Stromal cell of bone marrow (primary cell): Measurements from ENCODE around the gene UBA5.

Experiments used
- DNase-seq: peaks from one replicate; pipeline ENCODE4 v3.0.0-alpha.2; 2012; ENCODE audit warnings: low read depth

Gene UBA5

GRCh38 chr3:132654721-132655120 is 5.4 kb upstream of the UBA5 start:
- no peak for DNase-seq

GRCh38 chr3:132655471-132655870 is 4.7 kb upstream of the UBA5 start:
- DNase-seq: no peak

DNA sequence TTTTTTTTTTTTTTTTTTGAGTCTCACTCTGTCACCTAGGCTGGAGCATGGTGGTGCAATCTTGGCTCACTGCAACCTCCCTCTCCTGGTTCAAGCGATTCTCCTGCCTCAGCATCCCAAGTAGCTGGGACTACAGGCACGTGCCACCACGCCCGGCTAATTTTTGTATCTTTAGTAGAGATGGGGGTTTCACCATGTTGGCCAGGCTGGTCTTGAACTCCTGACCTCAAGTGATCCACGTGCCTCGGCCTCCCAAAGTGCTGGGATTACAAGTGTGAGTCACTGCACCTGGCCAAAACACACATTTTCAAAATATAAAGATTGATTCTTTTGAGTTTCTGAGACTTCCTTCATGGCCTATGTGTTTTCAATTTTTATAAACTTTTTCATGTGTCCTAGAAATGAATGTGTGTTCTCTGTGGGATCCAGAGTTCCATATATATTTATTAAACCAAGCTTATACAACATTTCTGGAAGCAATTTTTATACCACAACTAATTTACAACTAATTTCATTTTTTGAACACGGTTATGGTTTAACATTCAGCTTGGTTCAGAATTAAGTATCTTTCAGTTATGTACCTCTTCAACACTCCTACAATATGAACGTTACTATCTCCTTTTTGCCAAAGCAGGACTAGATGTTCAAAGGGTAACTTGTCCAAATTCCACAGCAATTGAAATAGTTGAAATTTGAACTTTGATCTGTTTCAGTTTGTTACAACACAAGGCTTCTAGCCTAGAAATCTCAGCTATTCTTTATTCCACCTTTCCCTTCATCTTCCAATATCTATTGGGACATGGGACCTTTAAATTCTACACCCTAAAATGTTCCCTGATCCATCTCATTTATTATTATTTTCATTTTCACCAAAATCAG is 2.0 kb upstream of the UBA5 start:
- DNase-seq: no peak

DNA sequence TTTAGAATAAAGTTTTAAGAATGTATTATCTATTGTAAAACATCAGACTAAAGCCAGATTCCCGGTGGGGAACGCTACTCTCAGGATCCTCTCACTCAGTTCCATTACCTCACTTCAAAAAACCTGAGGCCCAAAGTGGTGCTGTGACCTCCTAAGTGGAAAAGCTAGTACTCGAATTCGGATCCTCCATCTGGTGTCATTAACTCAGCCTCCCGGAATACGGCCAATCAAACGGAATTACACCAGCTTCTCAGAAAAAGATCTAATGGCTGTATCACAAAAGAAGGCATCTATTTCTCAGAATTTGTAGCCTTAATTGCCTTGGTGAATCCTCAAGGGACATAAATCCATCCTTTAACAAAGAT is 1.1 kb upstream of the UBA5 start:
- peak; percentile 3 for DNase-seq

- peak; percentile 76 for DNase-seq
These were observed 621 bp upstream of the UBA5 start, which contains the start of gene ACAD11 for GRCh38 chr3:132659365-132660051. Gene ACAD11 (minus strand): TSS chr3:132659809. CDS start chr3:132659751, 58 bp downstream.

DNA sequence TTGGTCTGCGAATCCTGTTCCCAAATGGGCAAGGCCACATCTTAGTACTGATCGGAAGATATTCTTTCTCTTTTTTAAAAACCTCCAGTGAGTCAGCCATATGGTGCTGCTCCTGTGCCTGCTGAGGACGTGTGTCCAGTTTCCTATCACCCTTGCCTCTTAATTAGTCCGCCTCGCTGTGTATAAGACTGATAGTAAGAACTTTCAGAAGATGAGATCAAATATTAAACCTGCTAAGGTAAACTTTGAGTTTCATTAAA is 612 bp downstream of the UBA5 start:
- no peak for DNase-seq

DNA sequence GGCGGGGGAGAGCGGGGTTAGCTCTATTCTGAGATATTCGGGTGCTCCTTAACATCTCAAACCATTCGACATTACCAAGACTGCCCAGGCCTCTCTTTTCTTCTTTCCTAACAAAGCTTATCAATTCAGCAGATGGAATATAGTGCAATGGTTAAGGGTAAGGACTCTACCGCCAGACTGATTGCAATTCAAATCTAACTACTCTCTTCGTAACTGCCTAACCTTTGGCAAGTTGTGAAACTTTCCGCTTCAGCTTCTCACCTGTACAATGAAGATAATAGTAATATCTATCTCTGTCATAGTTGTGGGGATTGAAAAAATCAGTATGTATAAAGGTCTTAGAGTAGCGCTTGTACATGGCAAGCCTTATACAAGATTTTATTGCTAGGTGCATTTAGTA is 972 bp downstream of the UBA5 start:
- DNase-seq: no peak

DNA sequence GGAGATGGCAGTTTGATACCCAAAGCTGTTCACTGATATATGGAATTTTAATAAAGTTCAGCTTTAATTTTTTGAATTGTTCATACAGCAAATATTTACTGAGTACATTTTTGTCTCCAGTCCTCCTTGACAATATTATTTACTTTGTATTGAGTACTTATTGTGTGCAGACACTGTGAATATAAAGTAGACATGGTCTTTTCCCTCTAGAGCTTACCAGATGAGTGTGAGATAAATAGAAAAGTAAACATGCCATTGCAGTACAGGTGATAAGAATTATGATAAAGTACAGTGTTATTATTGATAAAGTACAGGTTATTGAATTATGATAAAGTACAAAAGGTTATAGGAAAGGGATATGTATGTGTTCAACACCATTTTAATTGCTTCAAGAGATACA is 2.1 kb downstream of the UBA5 start:
- no peak for DNase-seq

- DNase-seq: no peak
These were observed 5.2 kb downstream of the UBA5 start for GRCh38 chr3:132665230-132665745.

DNA sequence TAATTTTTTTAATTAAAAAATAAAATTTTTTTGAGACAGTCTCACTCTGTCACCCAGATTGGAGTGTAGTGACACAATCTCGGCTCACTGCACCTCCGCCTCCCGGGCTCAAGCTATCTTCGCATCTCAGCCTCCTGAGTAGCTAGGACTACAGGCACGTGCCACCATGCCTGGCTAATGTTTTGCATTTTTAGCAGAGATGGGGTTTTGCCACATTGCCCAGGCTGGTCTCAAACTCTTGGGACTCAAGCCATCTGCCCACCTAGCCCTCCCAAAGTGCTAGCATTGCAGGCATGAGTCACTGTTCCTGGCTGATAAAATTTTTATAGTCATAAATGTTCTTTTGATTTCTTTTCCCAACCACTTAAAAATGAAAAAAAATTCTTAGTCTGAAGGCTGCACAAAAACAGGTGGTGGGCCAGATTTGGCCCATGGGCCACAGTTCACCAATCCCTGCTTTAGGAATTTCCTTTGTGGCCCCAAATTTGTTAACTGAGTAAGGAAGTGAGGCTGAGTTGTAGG is 9.2 kb downstream of the UBA5 start:
- no peak for DNase-seq

GRCh38 chr3:132675408-132675807 is 15.3 kb downstream of the UBA5 start:
- no peak for DNase-seq

DNA sequence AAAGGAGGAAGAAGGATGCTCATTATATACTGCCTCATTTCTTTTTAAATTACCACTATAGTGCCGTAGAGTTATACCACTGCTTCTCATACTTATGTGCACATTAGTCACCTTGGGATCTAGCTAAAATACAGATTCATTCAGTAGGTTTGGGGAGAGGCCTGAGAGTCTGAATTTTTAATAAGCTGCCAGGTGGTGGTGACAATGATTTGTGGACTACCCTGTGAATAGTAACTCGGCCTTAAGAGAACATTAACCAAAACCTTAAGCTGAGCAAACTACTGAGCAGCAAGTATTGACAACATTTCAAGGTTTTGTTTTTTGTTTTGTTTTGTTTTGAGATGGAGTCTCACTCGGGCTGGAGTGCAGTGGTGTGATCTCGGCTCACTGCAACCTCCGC is 19.8 kb downstream of the UBA5 start:
- DNase-seq: no peak

GRCh38 chr3:132681421-132681820 is 21.3 kb downstream of the UBA5 start:
- DNase-seq: no peak

GRCh38 chr3:132682201-132682600 is 22.1 kb downstream of the UBA5 start:
- peak; percentile 2 for DNase-seq

- DNase-seq: no peak
These were observed 29.9 kb downstream of the UBA5 start for GRCh38 chr3:132690040-132690439.

GRCh38 chr3:132694991-132695390 is 34.9 kb downstream of the UBA5 start:
- no peak for DNase-seq

DNA sequence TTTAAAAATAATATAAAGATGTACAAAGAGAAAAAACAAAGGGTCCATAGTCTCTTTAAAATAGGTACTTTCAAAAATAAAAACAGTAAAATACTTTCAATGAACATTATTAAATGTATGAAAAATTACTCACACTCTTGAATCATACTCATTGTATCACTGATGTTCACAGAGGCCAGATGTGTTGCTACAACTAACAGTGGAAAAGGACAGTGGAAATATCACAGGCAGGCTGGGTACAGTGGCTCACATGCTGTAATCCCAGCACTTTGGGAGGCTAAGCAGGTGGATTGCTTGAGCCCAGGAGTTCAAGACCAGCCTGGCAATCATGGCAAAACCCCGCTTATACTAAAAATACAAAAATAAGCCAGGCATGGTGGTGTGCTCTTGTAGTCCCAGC is 35.3 kb downstream of the UBA5 start:
- DNase-seq: peak; percentile 3

- no peak for DNase-seq
These were observed 43.6 kb downstream of the UBA5 start for GRCh38 chr3:132703733-132704132.

- DNase-seq: no peak
These were observed 49.6 kb downstream of the UBA5 start for GRCh38 chr3:132709761-132710160.

- DNase-seq: no peak
These were observed 50.2 kb downstream of the UBA5 start for GRCh38 chr3:132710311-132710710.

DNA sequence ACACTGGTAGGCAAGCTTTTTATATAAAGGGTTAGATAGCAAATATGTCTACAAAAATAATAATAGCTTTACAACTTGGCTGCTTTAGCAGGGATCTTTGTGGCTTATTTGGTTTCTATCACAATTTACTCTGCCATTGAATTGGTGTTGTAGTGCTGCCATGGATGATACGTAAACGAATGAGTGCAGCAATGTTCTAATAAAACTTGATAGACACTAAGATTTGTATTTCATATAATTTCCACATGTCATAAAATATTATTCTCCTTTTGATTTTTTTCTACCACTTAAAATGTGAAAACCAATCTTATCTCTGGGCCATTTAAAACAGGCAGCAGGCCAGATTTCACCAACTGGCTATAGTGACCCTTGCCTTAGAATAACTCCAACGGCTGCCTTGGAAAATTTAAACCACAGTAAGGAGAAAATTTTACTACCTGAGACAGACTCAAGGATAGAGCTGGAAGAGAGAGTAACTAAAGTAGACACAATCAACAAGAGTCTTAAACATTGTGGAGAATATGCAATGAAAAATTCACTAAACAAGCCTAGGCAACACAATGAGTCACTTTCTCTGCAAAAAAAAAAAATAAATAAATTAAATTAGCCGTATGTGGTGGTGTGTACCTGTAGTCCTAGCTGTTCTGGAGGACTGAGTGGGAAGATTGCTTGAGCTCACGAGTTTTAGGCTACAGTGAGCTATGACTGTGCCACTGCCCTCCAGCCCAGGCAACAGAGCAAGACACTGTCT is 54.0 kb downstream of the UBA5 start:
- DNase-seq: no peak

DNA sequence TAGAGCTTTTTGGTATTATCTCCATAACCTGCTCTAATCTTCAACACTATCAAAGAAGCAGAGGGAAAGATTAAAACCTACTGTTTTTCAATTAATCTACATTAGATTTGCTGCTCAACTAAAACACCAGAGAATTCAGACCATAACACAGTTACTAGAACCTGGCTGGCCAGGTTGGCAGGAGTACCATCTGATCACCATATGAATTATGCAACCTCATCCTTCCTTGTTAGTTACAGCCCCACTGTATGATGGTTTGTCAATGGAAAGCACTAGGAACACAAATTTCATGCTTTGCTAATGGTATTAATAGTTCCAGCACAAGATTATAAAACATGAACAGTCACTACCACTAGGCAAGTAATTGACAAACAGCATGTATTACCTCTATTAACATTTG is 56.2 kb downstream of the UBA5 start:
- DNase-seq: no peak

DNA sequence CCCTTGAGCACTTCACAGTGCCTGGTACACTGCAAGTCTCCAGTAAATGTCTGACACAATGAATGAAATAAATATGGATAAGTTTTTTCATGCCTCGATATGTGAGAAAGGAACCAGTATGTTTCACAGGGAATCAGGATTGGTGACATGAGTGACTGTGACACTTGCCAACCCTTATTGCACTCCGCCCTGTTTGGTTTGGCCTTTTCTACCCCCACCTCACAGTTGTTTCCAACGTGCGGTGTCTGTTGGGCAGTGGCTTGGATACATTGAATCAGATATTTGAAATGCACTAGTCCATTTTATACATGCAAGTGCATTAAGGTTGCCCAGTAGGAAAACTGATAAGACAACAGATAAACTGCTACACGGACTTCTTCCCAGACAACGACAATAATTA is 60.1 kb downstream of the UBA5 start:
- no peak for DNase-seq
